Stomach (tissue), 4 donors: ENCODE data around the gene TLCD2.

Experiments
- CTCF ChIP-seq, 7 experiments: fragments of 450-650 bp in 4 of 7; fragments of 200-600 bp in 3 of 7; sonication (generic) in 3 of 7; IDR thresholded peaks; one replicate each; pipeline ENCODE4 v1.5.1; 2016 to 2019; ENCODE audit warnings: antibody characterized with exemption in 7 of 7, control low read depth in 2 of 7, mild to moderate bottlenecking in 1 of 7
- POLR2A ChIP-seq, 4 donors: fragments of 450-650 bp; IDR thresholded peaks; one replicate each; pipeline ENCODE4 v1.6.1; 2016; ENCODE audit warnings: antibody characterized with exemption in 4 of 4, control low read depth in 2 of 4, mild to moderate bottlenecking in 1 of 4, moderate library complexity in 1 of 4
- POLR2AphosphoS5 ChIP-seq, 3 donors: sonication (generic); formaldehyde crosslinking; IDR thresholded peaks; one replicate each; pipeline ENCODE4 v1.6.1; 2016; ENCODE audit warnings: antibody characterized with exemption in 3 of 3

DNA sequence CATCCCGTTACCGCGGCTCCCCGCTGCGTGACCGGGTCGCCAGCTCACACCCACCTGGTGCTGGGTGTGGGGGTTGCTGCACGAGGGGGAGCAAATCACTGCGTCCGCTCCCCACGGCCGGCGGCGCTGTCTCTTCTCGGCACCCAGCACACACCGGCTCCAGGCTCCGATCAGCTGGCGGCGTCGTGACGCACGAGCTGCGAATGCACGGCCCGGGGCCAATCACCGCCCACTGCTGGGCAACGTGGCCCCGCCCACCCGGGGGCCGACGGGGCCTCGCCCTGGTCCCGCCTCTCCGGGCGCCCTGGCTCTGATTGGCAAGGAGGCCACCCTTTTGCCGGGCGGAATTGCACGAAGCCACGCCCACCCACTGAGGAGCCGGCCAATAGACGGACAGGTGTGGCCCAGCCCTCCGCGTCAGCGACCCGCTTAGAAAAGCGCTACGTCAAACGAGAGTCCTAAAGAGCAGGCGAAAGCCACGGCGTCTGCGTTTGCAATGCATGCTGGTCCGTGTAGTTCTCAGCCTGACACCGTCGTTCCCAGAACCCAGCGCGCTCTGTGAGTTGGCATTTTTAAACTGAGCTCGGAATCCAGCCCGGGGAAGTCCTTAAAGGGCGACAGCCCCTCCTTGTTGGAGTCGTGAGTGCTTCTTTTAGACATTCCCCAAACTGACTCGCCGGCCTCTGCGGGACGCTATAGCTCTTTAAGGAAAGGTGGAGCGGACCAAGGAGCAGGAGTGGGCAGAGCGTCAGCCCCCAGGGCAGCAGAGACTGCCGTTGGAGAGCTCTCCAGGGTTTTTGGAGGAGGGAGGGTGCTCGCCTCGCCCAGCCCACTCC, 6.1 kb upstream of the TLCD2 start:
- TF ChIP-seq POLR2AphosphoS5 (IDR thresholded peaks at IDR 0.05) (peak; percentile 100), CTCF (IDR thresholded peaks at IDR 0.05) (peak in 1 of 7 experiments; percentile 14), POLR2A (IDR thresholded peaks at IDR 0.05) (peak in 2 of 4 donors; percentile 98 to 99)
